HG02642 (cell line): ENCODE results near the gene RBM8A.

ENCODE experiments used
- ATAC-seq: cut with Tn5 transposase; IDR thresholded peaks from one replicate; pipeline ENCODE4 v1.9.1; 2021; ENCODE audit warnings: mild to moderate bottlenecking; ENCODE audit not compliant: unreplicated experiment, poor library complexity

The RBM8A gene

GRCh38 chr1:145927063-145927886, at the start of gene RBM8A:
TSS of gene RBM8A (minus strand) at chr1:145927484. CDS start at chr1:145927426, 58 bp downstream.
- ATAC-seq = peak; percentile 98

- ATAC-seq = no peak
Measured at GRCh38 chr1:145977016-145977415, 49.7 kb upstream of the RBM8A start.

- no peak for ATAC-seq
Measured at GRCh38 chr1:145975216-145975615, 47.9 kb upstream of the RBM8A start.

GRCh38 chr1:145974721-145975120, 47.4 kb upstream of the RBM8A start:
- ATAC-seq = no peak

- no peak for ATAC-seq
Measured at GRCh38 chr1:145972580-145972979, 45.3 kb upstream of the RBM8A start.

GRCh38 chr1:145967288-145967687, 40.0 kb upstream of the RBM8A start:
- ATAC-seq = no peak

GRCh38 chr1:145965119-145965744, 37.9 kb upstream of the RBM8A start:
- ATAC-seq = no peak

- peak; percentile 93 for ATAC-seq
Measured at GRCh38 chr1:145964328-145965118, 37.2 kb upstream of the RBM8A start, which contains the start of the genes ANKRD34A and POLR3GL. TSS of gene ANKRD34A (minus strand) at chr1:145964575. CDS start at chr1:145961759, 2,816 bp downstream. TSS of gene POLR3GL (plus strand) at chr1:145964690. CDS start at chr1:145974866, 10,176 bp downstream.

- no peak for ATAC-seq
Measured at GRCh38 chr1:145963265-145964019, 36.2 kb upstream of the RBM8A start.

- ATAC-seq = no peak
Measured at GRCh38 chr1:145962157-145963102, 35.1 kb upstream of the RBM8A start.

GRCh38 chr1:145961425-145962156, 34.3 kb upstream of the RBM8A start:
- no peak for ATAC-seq

- ATAC-seq = no peak
Measured at GRCh38 chr1:145961109-145961424, 33.8 kb upstream of the RBM8A start.

- ATAC-seq = no peak
Measured at GRCh38 chr1:145960468-145961108, 33.3 kb upstream of the RBM8A start.

GRCh38 chr1:145959957-145960467, 32.7 kb upstream of the RBM8A start:
- ATAC-seq = no peak

GRCh38 chr1:145959333-145959732, 32.0 kb upstream of the RBM8A start:
- no peak for ATAC-seq

- no peak for ATAC-seq
Measured at GRCh38 chr1:145958734-145959133, 31.4 kb upstream of the RBM8A start.

- ATAC-seq = peak; percentile 89
Measured at GRCh38 chr1:145957443-145958319, 30.4 kb upstream of the RBM8A start, which contains the start of gene LIX1L. TSS of gene LIX1L (minus strand) at chr1:145958017. CDS start at chr1:145957927, 90 bp downstream.
